Measurements from ENCODE around the gene ZNF649. TPM values are rescaled to one million over a fixed set of nuclear protein-coding genes. Genes with fewer than 3 reads are reported as not detected.

Gene ZNF649
- polyA plus RNA-seq, 1 donor from 2014 or later = 19.8 TPM

DNA sequence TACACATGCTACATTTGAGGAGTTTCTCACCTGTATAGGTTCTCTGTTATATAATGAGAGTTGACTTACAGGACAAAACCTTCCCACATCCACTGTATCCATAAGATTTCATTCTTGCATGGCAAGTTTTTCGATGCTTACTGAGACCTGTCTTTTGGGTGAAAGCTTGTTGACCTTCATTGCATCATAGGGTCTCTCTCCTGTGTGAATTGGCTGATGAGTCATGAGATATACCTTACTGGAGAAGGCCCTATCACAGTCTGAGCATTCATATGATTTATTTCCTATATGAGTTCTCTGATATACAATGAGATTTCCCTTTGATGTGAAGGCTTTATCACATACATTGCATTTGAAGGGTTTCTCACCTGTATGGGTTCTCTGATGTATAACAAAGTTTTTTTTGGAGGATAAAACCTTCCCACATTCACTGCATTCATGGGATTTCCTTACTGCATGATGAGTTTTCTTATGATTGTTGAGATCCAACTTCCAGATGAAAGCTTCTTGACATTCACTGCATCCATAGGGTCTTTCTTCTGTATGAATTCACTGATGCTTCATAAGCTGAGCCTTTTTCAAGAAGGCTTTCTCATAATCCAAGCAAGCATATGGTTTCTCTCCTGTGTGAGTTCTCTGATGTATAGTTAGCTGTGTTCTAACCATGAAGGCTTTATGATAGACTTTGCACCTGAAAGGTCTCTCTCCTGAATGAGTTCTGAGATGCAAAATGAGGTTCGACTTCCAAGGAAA is 42.8 kb downstream of the ZNF649 start:
- Histone ChIP-seq H3K9ac (ENCODE audit: low read length) (no peak overlapping the region), H3K4me3 (ENCODE audit: low read length) (no peak overlapping the region), H2AFZ (ENCODE audit: low read depth, low read length) (no peak overlapping the region), H3K9me3 (ENCODE audit: low read length) (peaks cover 36% of the 10 kb centered on the region), H3K79me2 (replicated peaks; ENCODE audit: insufficient read depth, low read length) (no peaks in the 10 kb centered on the region), H4K20me1 (ENCODE audit: insufficient read depth) (no peaks in the 10 kb centered on the region), H3K36me3 (ENCODE audit: insufficient read depth, low read length) (peaks cover 5% of the 10 kb centered on the region), H3F3A (ENCODE audit: insufficient read depth, low read length, poor library complexity, severe bottlenecking) (no peaks in the 10 kb centered on the region), H3K27ac (ENCODE audit: low read length) (no peak overlapping the region), H3K9me2 (ENCODE audit: insufficient read depth, low read length) (no peaks in the 10 kb centered on the region), H3K4me2 (ENCODE audit: low read length) (no peak overlapping the region), H3K27me3 (ENCODE audit: insufficient read depth, low read depth, low read length) (no peaks in the 10 kb centered on the region)
- TF ChIP-seq RAD21 (conservative IDR thresholded peaks at IDR 0.05) (no peak), POLR2AphosphoS5 (IDR thresholded peaks at IDR 0.05) (no peak), TAF1 (IDR thresholded peaks at IDR 0.05; ENCODE audit: low read depth) (no peak), EZH2 (IDR thresholded peaks at IDR 0.05; ENCODE audit: borderline replicate concordance, insufficient read depth, low read length, poor library complexity, severe bottlenecking) (no peak), SMC3 (conservative IDR thresholded peaks at IDR 0.05; ENCODE audit: poor library complexity) (no peak), REST (IDR thresholded peaks at IDR 0.05; ENCODE audit: borderline replicate concordance) (no peak), EP300 (conservative IDR thresholded peaks at IDR 0.05; ENCODE audit: poor library complexity, severe bottlenecking) (no peak), MXI1 (conservative IDR thresholded peaks at IDR 0.05; ENCODE audit: poor library complexity, severe bottlenecking) (no peak)

Other genes starting within 250 kb of the ZNF649 start
- 5.2 and 11.6 TPM in 2 replicates for gene SPACA6, start 211.7 kb downstream of the ZNF649 start, polyA plus RNA-seq
- gene HAS1, start 181.0 kb downstream of the ZNF649 start, polyA plus RNA-seq = 0.30 TPM in 1 of 2 replicates, not detected in the other
- not detected in 2 replicates for gene FPR1, start 153.1 kb downstream of the ZNF649 start, polyA plus RNA-seq
- gene FPR2, start 143.8 kb downstream of the ZNF649 start, polyA plus RNA-seq = not detected in 2 replicates
- gene FPR3, start 109.9 kb downstream of the ZNF649 start, polyA plus RNA-seq = not detected in 2 replicates
- gene ZNF577, start 17.1 kb downstream of the ZNF649 start, polyA plus RNA-seq = 44.0 and 54.1 TPM in 2 replicates
- gene ZNF613, start 22.5 kb upstream of the ZNF649 start, polyA plus RNA-seq = 9.0 and 10.9 TPM in 2 replicates
- gene ZNF350, start 81.8 kb upstream of the ZNF649 start, polyA plus RNA-seq = 7.9 and 14.8 TPM in 2 replicates
- 13.6 and 16.3 TPM in 2 replicates for gene ZNF615, start 103.2 kb upstream of the ZNF649 start, polyA plus RNA-seq
- gene ZNF614, start 123.4 kb upstream of the ZNF649 start, polyA plus RNA-seq = 15.8 and 17.8 TPM in 2 replicates
- gene ZNF432, start 143.8 kb upstream of the ZNF649 start, polyA plus RNA-seq = 38.7 and 48.6 TPM in 2 replicates
- 27.5 and 30.1 TPM in 2 replicates for gene ZNF841, start 190.7 kb upstream of the ZNF649 start, polyA plus RNA-seq
- gene ZNF616, start 234.9 kb upstream of the ZNF649 start, polyA plus RNA-seq = 9.7 and 10.9 TPM in 2 replicates

Data from neural cell (in vitro differentiated cells).